Central memory CD4-positive, alpha-beta T cell (primary cell): ENCODE data around the gene COPS8.
A peak's percentile ranks its signal among the peaks of the same experiment; 100 is the strongest.

Experiments used
- DNase-seq: peaks from one replicate; pipeline ENCODE4 v3.0.0; 2022
- total RNA-seq, 3 experiments: gene quantifications; one replicate each; lab custom pipeline; 2026; lab: John Stamatoyannopoulos, UW

Gene COPS8
- total RNA-seq = 53.5 to 66.5 (median 62.3) reads per million in 3 experiments

DNA sequence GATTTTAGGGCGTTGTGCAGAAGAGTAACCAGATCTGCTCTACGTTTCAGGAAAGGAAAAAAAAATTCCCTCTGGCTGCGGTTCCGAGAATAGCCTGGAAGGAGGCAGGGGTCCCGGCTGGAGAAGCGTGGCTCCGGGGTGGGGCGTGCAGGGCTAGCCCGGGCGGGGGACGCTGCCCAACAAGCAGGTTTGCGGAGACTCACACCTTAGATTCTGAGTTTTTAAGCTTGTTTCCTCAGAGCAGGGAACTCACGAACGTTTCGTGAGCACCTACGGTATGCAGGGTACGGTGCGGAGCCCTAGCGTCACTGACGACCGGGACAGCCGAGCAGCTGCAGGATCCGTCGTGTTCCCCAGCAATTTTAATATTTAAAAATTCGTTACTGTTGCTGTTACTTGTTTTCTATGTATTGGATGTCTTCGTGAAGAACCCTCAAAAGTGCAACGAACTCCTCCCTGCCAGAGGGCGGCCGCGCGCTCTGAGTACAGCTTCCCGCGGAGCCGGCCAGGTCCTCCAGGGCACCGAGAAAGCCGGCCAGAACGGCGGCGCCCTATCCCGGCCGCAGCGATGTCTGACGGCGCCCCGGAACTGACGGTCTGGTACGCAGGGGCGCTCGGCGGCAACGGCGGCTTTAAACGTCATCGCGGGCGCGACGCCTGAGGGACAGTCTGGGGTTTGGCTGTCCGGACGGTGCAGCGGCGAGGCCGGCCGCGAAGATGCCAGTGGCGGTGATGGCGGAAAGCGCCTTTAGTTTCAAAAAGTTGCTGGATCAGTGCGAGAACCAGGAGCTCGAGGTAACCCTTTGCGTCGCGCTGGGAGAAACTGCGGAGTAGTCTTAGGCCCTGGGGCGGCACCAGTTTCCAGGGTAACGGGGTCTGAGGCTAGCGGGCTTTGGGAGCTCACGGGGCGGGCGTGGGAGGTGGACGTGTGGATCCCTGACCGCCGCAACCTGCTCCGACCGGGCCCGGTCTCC, at the start of gene COPS8:
TSS of gene COPS8 (plus strand) at position 642 of the 974 bp plus-strand sequence. CDS start at position 718, 76 bp downstream.
- peak; percentile 89 for DNase-seq

DNA sequence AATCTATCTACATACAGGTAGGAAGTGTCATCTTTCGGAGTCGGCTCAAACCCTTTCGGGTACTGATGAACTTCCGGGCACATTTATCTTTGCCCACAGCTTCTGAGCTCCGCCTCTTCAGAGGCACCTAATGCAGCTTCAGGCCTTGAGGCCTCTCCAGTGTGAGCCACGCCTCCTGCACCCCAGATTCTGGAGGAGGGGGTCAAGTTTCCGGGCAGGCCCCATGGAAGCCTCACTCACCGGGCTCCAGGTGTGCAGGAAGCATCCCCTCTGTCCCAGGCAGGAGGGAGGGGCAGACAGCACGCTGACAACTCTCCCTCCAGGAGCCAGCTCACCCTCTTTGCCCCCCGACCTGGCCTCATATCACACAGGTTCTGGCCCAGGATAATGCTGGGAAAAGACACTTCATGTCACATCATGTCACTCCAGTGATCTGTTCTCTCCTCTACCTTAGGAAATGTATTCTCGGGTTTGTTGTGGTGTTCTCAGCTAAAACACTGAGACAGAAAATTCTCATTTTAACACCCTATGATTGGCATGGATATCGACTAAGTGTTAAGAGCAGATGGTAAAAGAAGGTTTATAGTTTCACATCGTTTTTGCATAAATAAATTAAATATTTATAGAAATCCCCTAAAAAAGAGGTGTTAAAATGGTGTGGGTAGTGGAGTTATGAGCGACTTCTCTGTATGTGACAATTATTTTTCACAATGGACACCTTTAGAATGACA, 46.2 kb upstream of the COPS8 start:
- DNase-seq = no peak

DNA sequence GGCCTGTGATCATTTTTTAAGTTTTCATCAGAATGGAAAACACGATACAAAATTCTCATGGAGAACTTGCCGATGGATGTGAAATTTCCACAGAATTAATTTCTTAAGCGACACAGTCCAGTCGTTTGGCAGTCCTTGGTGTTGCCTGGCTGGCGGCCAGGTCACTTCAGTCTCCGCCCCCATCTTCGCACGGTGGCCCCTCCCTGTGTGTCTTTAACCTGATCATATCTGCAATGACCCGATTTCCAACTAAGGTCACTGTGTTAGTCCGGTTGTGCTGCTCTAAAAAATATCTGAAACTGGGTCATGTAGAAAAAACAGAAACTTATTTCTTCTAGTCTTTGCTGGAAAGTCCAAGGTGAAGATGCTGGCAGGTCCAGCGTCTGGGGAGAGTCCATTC, 44.5 kb upstream of the COPS8 start:
- DNase-seq = no peak

DNA sequence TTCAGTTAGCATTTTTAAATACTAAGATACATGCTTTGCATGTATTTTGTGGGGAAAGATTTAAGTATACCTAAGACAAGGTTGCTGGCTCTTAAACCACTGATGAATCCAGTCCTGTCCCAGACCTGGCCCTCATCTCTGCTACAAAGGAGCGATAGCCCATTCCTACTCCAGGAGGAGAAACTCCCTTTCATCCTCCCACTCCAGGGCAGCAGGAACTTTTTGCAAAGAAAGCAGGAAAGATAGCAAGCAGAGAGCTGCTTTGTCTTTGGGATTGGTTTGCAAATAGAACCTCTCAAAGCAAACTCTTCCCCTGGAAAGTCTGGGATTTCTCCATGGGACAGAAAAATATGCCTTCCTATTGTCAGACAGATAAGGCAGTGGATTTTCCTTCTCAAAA, 43.6 kb upstream of the COPS8 start:
- DNase-seq = no peak

DNA sequence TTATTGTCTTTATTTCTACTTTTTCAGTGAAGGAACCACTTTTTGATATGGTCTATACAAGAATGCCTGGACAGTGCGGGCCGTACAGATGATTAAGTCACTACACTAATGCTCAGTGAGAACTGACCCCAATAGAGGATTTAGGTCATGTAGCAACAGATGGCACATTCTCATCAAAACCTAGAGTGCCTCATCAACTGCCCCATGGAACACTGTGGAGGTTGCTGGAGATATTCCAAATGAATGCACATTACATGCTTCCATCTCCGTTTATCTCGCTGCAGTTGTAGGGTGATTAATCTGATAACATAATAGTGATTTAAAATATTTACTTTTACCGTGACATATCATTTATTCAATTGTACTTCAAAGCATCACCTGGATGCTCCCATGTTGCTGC, 41.8 kb upstream of the COPS8 start:
- DNase-seq = no peak

DNA sequence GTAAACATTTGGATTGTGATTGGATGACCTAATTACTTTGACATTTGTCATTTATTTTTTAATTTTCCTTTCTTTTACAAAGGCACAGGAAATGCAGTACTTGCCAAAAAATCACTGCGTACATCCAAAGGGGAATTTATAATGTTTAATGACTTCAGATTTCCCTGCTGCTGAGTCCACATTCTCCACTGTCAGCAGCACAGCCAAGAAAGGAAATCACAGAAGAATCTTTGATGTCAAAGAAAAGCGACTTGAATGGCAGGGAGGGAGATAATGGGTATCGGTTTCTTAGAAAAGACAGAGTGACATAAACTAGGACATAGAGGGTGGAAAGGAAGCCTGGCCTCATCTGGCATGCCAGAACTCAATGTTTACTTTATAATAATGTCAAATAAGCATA, 41.4 kb upstream of the COPS8 start:
- DNase-seq = no peak

DNA sequence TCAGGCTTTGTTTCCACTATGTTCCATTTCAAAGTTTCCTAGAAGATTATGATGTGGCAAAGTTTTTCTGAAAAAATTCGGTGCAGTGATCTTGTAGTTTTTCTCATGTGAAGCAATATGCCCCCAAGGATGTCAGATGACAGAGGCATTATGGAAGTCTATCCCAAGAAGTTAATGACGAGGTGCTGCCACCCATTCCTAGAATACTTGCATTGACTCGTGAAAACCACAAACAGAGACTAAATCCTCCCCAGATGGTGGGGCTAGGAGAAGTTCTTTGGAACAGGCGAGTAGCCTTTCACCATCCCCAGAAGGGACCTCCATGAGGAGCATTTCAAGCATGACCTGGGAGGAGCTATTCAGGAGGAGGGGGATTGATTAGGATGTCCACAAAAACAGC, 40.2 kb upstream of the COPS8 start:
- DNase-seq = no peak

DNA sequence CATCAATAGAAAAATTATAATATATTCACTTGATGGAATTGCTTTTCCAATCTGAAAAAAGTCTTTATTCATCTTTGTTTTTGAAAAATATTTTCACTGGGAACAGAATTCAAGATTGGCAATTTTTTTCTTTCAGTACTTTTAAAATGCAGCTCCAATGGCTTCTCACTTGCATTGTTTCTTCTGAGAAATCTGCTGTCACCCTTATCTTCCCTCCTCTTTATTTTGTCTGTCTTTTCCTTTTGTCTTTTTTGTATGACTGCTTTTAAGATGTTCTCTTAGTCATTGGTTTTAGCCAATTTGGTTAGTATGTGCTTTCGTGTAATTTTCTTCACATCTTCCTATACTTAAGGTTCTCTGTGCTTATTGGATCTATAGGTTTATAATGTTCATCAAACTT, 37.1 kb upstream of the COPS8 start:
- no peak for DNase-seq

DNA sequence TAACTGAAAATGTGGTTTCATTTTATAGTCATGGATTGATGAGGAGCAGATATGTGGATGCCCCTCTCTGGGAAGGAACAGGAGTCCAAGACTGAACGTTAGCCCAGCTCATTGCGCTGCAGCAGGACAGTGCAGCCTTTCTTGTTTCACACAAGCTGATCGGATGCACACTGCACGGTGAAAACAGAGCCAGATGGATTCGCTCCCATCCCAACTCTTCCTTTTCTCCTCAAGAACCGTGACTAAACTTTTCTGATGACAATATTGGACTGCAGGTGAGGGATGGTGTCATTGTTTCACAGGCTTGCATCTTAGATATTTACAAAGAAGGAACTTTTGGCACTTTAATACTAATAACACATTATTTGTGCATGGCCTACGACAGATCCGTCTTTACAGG, 33.8 kb upstream of the COPS8 start:
- DNase-seq = no peak

DNA sequence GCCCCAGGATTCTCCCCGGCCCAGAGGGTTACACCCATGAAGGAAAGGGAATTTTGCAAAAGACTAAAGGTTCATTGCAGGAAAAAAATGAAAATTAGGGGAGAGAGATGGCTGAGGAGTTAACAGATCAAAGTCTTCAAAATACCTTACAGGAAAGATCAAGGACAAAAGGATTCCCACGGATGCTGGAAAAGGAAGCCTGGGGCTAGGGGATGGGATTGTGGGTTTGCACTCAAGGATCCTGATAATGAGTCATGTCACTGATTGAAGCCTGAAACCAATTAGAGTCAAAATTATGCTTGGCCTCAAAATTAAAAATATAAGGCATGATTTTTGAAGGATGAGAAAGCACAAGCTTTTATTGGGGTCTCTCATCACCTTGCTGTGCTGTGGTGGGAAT, 32.6 kb upstream of the COPS8 start:
- no peak for DNase-seq

DNA sequence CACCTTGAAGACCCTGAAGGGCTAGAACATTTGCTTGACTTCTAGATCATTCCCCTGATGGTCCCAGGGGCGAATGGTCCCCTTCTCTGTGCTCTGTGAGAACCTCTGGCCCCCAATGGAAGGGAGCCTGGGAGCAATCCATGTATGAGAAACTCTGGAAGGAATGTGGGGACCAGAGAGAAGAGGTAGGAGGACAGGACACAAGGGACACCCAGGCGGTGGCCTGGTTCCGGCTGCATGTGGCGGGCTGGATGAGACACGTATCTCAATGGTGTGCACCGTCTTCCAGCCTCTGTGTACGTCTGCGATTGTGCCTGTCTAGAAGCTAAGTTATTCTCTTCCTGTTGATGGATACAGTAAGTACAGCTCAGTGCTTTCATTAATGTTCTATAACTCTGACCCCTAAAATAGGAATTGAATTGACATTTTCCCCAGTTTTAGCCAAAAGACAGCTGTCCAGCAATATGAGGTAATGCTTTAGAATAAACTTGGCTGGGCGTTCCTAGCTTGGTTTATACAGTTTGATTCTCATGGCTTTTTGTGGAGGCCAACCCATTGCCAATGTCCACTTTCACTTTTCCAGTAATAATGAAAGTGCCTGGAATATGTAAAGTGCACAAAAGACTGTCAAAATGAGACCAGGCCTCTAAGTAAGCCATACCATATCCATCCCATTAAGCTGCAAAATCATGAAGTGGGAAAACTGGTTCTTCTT, 30.1 kb upstream of the COPS8 start:
- DNase-seq = no peak

DNA sequence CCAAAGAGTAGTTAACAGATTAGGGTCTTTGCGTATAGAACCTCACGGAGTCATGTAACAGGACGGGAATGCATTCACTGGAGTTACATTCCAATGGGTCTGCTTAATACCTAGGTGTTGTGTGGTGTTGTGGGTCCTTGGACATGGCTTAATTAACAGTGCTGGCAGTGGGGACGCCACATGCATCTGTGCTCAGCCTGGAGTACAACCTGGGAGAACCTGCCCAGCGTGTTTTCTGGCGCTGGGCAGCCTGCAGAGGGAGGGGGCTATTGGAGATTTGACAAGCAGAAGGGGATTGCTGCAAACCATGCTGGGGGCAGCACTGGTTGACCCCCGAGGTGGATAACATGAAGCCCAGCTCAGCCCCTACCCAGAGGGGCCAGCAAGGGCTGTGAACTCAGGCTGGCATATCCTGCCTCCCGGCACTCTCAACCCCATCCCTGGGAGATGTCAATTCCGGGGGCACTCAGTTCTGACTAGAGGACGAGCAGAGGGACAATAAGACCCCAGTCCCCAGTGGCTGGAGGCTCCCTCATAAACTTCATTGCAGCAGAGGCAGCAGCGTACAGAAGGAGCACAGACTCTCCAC, 29.3 kb upstream of the COPS8 start:
- DNase-seq = no peak

DNA sequence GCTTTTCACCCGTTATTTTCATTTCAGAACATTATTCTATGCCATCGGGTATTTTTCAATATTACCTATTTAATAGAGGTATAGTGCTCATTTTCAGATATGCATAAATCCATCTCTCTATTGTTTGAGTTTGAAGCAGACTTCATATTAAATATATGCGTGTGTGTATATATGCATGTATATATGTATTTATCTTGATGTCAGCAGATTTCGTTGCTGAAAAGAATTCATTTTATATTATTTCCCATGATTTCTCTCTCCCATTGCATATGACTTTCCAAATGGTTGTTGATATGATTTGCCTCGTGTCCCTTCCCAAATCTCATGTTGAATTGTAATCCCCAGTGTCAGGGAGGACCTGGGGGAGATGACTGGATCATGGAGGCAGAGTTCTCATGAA, 28.6 kb upstream of the COPS8 start:
- no peak for DNase-seq

DNA sequence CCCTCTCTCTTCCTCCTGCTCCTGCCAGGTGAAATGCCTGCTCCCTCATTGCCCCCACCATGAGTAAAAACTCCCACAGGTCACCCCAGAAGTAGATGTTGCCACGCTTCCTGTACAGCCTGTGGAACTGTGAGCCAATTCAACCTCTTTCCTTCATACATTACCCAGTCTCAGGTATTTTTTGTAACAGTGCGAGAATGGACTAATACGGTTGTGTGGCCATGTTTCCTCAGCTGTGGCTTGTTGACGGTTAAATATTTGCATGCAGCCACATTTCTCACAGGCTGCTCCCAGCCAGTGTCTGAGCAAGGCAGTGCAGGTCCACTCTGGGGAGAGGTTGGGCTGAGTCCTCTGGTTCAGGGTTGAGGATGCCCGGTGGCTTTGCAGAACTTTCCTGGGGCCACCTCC, 27.8 kb upstream of the COPS8 start:
- DNase-seq = no peak

DNA sequence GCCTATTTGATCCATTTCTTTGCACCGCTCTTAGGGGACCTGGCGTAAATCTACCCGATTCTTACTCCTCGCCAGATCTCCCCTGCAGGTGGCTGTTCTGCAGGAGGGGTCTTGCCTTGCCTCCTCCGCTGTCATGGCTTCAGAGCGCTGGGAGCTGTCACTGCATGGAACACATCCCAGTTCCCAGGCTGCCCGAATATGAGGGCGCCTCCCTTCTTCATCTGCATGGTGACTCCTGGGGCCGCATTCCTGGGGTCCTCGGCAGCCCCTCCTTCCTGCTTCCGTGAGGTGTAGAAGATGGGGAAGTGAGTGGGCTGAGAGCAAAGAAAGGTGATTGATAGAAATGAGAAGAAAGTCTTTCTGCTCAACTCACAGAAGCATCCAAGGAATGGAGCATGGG, 27.3 kb upstream of the COPS8 start:
- no peak for DNase-seq

DNA sequence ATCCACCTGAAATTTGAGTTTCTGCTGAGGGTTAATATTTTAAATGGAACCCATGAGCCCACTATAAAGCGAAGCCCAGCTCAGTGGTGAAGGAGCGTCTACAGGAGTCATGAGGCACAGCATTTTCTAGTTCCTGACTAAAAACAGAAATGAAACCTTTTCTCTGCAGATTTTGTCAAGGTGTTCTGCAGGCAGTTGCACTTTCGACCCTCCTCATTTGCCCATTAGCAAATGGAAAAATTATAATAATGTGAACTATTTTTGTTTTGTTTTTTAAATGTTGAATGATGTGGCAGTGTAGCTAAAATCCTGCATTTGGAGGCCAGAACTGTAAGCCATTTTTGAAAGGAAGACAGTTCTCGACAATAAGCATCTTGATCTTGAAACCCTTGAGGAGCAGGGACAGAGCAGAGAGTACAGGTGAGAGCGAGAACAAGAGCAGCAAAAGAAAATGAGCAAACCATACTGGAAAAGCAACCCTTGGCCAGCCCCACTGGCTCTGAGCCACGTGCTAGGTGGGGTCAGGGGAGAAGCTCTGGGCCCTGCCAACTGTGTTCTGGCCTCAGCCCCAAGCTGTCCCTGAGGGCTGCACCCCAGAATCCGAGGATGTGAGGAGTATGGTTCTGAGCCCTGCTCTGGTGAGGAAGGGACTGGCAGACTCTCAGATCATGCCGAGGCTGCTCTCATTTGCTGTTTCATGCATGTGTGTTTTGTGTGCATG, 26.4 kb upstream of the COPS8 start:
- no peak for DNase-seq

DNA sequence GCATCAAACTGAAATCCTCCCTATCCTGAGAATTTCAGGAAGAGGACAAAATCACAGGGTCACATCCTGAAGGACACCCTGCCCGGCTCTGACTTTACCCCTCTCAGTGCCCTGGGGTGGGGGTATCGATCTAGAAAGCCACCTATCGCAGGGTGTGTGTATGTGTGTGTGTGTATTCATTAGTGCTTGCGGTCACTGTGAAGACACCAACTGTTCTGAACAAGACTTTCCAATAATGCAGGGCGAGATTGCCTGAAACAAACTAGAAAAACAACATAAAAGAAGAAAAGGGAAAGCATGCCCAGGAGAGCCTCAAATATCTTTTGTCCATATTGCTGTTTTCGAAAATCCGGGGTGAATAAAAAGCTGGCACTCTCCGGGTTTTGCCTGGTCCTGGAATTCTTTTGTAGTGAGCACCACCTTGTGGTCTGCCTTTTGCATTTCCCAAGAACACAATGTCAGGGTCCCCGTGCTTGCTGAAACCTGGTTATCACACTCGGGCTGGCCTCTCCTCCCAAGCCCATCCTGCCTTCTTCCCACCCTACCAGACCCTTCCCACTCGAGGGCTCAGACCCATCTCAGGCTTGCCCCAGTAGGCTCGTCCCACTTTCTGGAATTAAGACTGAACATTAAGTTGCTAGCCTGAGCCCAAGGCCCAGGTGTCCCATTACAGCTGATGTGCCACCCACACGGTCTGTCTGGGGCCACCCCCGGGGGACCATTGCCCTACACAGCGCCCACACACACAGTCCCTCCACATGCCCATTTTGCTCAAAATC, 25.0 kb upstream of the COPS8 start:
- DNase-seq = peak; percentile 21

DNA sequence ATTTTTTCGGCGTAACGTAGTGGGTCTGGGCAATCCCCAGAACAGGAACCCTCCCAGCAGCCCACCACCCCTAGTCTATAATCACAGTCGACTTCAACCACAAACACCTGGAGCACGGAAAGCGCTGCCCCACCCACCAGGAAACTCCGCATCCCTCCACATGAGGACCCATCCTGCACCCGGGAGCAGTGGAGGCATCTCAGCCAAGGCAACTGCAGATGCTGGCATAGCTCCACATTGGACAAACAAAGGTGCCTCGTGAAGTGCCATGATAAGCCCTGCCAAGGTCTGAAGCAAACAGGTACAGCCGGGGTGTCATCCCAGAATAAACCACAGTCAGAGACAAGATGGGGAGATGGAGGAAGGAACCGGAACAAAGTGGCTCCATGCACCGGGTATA, 24.3 kb upstream of the COPS8 start:
- DNase-seq = no peak

DNA sequence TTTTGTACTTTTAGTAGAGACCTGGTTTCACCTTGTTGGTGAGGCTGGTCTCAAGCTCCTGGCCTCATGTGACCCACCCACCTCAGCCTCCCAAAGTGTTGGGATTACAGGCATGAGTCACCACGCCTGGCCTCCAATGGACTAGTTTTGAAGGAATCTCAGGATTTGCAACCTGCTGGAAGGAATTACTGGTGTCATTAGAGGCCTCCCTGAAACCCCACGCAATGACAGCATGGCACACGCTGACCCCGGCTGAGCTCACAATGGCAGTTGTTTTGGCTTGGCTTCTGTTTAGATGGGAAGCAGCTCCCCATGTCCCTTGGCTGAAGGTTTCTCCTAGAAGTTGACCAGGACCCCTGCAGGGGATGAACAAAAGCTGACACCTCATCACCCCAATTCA, 23.1 kb upstream of the COPS8 start:
- DNase-seq = no peak

DNA sequence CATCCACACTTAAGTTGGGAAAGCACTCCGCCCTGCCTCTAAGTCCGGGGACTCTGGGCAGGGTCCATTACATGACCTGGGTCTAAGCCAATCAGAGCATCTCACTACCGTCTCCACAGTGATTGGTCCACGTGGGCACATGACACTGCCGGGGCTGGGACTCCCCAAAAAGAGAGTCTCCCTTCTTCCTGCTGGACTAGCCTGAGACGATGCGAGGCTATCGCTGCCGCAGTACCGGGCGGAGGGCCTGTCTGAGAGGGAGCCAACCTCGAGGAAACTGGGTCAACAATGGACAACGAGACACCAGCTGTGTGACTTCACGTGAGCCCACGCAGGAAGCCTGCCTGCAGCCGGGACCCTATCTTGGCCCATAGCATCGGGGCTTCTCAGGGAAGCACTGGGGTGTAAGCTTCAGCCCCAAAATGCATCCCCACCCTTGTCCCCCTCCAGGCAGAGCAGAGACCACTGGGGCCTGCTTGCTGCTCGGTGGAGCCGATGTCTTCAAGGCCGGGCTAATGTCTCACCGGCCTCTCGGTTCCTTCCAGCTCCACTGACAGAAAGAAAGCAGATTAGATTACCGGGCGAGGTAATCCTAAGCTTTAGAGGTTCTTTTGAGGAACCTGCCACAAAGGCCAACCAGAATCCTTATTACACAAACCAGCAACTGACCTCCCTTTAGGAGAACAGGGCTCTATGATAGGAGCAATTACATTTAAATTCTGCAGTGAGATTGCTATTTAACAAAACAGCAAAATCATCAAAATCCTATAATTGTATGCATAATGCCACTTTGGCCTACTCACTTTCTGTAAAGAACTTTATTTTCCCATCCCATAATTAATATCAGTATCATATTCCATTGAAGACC, 21.3 kb upstream of the COPS8 start:
- no peak for DNase-seq

DNA sequence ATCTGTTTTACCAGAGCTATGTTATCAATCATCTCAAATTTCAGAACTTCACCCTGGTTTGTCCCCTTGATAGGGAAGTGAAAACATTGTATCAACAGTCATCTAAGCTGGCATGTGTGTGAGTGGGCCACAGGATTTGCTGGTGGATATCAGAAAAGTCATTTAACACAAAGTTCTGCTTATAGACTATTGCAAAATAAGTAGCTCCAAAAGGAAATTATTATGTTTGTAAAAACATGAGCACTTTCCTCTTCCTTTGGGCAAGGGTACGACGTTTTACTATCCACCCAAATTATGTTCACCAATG, 20.7 kb upstream of the COPS8 start:
- DNase-seq = no peak
